DND-41 (cell line): ENCODE measurements around the gene ISCU.
"Not testable (repeated sequence)": the region's sequence is repeated elsewhere in the genome, so short reads cannot be mapped to it uniquely, and the experiment has no call there.

Experiments used
- ATAC-seq: fragments of 200-7000 bp; cut with Tn5 transposase; 3 replicates; pipeline ENCODE4 v1.9.1; 2021; ENCODE audit warnings: low read depth; ENCODE audit not compliant: insufficient read depth
- DNase-seq: peaks from one replicate; pipeline ENCODE4 v3.0.0-alpha.2; 2020
- H2AFZ ChIP-seq: 2 replicates; pipeline ENCODE4 v1.6.0; 2012; ENCODE audit warnings: low read depth, low read length
- H3K27ac ChIP-seq: 2 replicates; pipeline ENCODE4 v1.5.1; 2012; ENCODE audit warnings: low read length, inconsistent platforms
- H3K27me3 ChIP-seq: fragments of 200-600 bp; sonication (generic); 2 replicates; pipeline ENCODE4 v1.6.0; 2012; ENCODE audit warnings: low read length, mild to moderate bottlenecking, inconsistent platforms; ENCODE audit not compliant: insufficient read depth, poor library complexity
- H3K36me3 ChIP-seq: 2 replicates; pipeline ENCODE4 v1.5.1; 2012; ENCODE audit warnings: low read length, inconsistent platforms; ENCODE audit not compliant: insufficient read depth
- H3K4me1 ChIP-seq: 2 replicates; pipeline ENCODE4 v1.5.1; 2012; ENCODE audit warnings: mild to moderate bottlenecking, low read length; ENCODE audit not compliant: insufficient read depth
- H3K4me2 ChIP-seq: 2 replicates; pipeline ENCODE4 v1.6.0; 2012; ENCODE audit warnings: mild to moderate bottlenecking, moderate library complexity, low read length, inconsistent platforms; ENCODE audit not compliant: insufficient read depth
- H3K4me3 ChIP-seq, 2 experiments: fragments of 200-600 bp in 1 of 2; shearing (Covaris generic) in 1 of 2; 2 replicates each; pipeline ENCODE4 v1.5.1; 2012 to 2016; ENCODE audit warnings: inconsistent platforms in 2 of 2, low read length in 2 of 2, mild to moderate bottlenecking in 2 of 2, low read depth in 1 of 2, moderate library complexity in 1 of 2
- H3K79me2 ChIP-seq: 2 replicates; pipeline ENCODE4 v1.6.0; 2012; ENCODE audit warnings: low read length, inconsistent platforms; ENCODE audit not compliant: insufficient read depth
- H3K9ac ChIP-seq: 2 replicates; pipeline ENCODE4 v1.6.0; 2012; ENCODE audit warnings: low read depth, mild to moderate bottlenecking, inconsistent platforms, low read length, moderate library complexity
- H3K9me3 ChIP-seq: 2 replicates; pipeline ENCODE4 v1.5.1; 2012; ENCODE audit warnings: low read length, moderate library complexity, mild to moderate bottlenecking, inconsistent platforms; ENCODE audit not compliant: insufficient read depth, severe bottlenecking
- H4K20me1 ChIP-seq: 2 replicates; pipeline ENCODE4 v1.6.0; 2012; ENCODE audit warnings: low read length; ENCODE audit not compliant: insufficient read depth
- CTCF ChIP-seq: IDR thresholded peaks from 2 replicates; pipeline ENCODE4 v1.5.1; 2012; ENCODE audit warnings: borderline replicate concordance, low read length, moderate library complexity, mild to moderate bottlenecking; ENCODE audit not compliant: poor library complexity, severe bottlenecking; ENCODE audit errors: extremely low read depth
- EZH2 ChIP-seq: IDR thresholded peaks from 3 replicates; pipeline ENCODE4 v1.6.1; 2012; ENCODE audit warnings: borderline replicate concordance, low read depth, mild to moderate bottlenecking, moderate library complexity, low read length, inconsistent platforms; ENCODE audit not compliant: severe bottlenecking

Gene ISCU

GRCh38 chr12:108551535-108551934, 10.9 kb upstream of the ISCU start:
- Histone ChIP-seq H4K20me1 (peaks cover 68% of the 10 kb centered on the region), H3K9ac (no peak overlapping the region), H3K9me3 (no peaks in the 10 kb centered on the region), H3K4me1 (peaks cover 8% of the 10 kb centered on the region; the same call in 1 of the 2 replicates), H3K79me2 (peaks cover 97% of the 10 kb centered on the region), H3K36me3 (peaks cover 53% of the 10 kb centered on the region), H3K4me3 (no peak overlapping the region), H3K27ac (no peak overlapping the region), H3K27me3 (no peaks in the 10 kb centered on the region), H2AFZ (no peak overlapping the region), H3K4me2 (no peak overlapping the region)
- no peak for TF ChIP-seq CTCF
- TF ChIP-seq EZH2, result no peak
- DNase-seq, result no peak
- ATAC-seq, result no peak

GRCh38 chr12:108553799-108554198, 8.6 kb upstream of the ISCU start:
- Histone ChIP-seq H3K4me3 (no peak overlapping the region), H3K36me3 (peaks cover 47% of the 10 kb centered on the region), H3K4me2 (peak overlapping the region; percentile 24; the same call in 1 of the 2 replicates), H3K9ac (no peak overlapping the region), H3K79me2 (peaks cover 99% of the 10 kb centered on the region), H3K9me3 (no peaks in the 10 kb centered on the region), H3K27me3 (no peaks in the 10 kb centered on the region), H4K20me1 (peaks cover 77% of the 10 kb centered on the region), H3K27ac (no peak overlapping the region), H2AFZ (no peak overlapping the region), H3K4me1 (peaks cover 28% of the 10 kb centered on the region)
- ATAC-seq (no peak), DNase-seq (no peak)
- no peak for TF ChIP-seq CTCF
- TF ChIP-seq EZH2, result no peak

GRCh38 chr12:108555383-108555782, 7.0 kb upstream of the ISCU start:
- not testable (repeated sequence) for H3K27me3 ChIP-seq, H3K27ac ChIP-seq, H3K4me3 ChIP-seq, ATAC-seq, H3K9ac ChIP-seq, DNase-seq, H2AFZ ChIP-seq, H3K9me3 ChIP-seq
- Histone ChIP-seq H3K36me3 (peaks cover 46% of the 10 kb centered on the region), H3K79me2 (peaks cover 99% of the 10 kb centered on the region), H3K4me2 (peak overlapping the region; percentile 28), H4K20me1 (peaks cover 78% of the 10 kb centered on the region), H3K4me1 (peaks cover 44% of the 10 kb centered on the region)

- Histone ChIP-seq H3K79me2 (peaks cover 90% of the 10 kb centered on the region), H4K20me1 (peaks cover 57% of the 10 kb centered on the region), H3K9ac (peak overlapping the region; percentile 75), H3K4me1 (peaks cover 57% of the 10 kb centered on the region), H3K27me3 (no peaks in the 10 kb centered on the region), H3K9me3 (no peaks in the 10 kb centered on the region), H3K4me3 (peak overlapping the region in 1 of 2 experiments; percentile 81; a peak in 2 of 4 replicates), H3K36me3 (peaks cover 48% of the 10 kb centered on the region), H3K4me2 (peak overlapping the region; percentile 92), H3K27ac (no peak overlapping the region; the same call in 1 of the 2 replicates), H2AFZ (no peak overlapping the region)
- DNase-seq (no peak), ATAC-seq (no peak)
- no peak for TF ChIP-seq CTCF
- no peak for TF ChIP-seq EZH2
These were observed 3.3 kb upstream of the ISCU start for GRCh38 chr12:108559007-108559655.
